LHCN-M2 (cell line): ENCODE results near the gene ZNF219. TPM values are rescaled to one million over a fixed set of nuclear protein-coding genes. Genes with fewer than 3 reads are reported as not detected.

Source experiments
- DNase-seq: peaks from one replicate; pipeline ENCODE4 v3.0.0-alpha.2; 2012; ENCODE audit warnings: low read depth
- polyA plus RNA-seq: library from polyadenylated mRNA; unstranded; fragments of >200 nt; gene quantifications from one replicate; pipeline ENCODE4 v1.2.1, GENCODE V29; 2012; ENCODE audit warnings: missing spikeins
- total RNA-seq: library from RNA; depleted of rRNA; stranded (reverse); fragments of >200 nt; gene quantifications from 2 replicates; pipeline ENCODE4 v1.2.3, GENCODE V29; 2014; rRNA removed

Gene ZNF219
- total RNA-seq: 18.3 and 19.1 TPM in 2 replicates
- 12.2 TPM for polyA plus RNA-seq

- peak; percentile 39 for DNase-seq
Observed at GRCh38 chr14:21098076-21098891, at the start of gene ZNF219. ZNF219 (minus strand) TSS chr14:21098655; CDS start chr14:21093591, 5,064 bp downstream.

GRCh38 chr14:21145437-21145836 lies 47.0 kb upstream of the ZNF219 start:
- no peak for DNase-seq

- no peak for DNase-seq
Observed at GRCh38 chr14:21142357-21142756, 43.9 kb upstream of the ZNF219 start.

DNA sequence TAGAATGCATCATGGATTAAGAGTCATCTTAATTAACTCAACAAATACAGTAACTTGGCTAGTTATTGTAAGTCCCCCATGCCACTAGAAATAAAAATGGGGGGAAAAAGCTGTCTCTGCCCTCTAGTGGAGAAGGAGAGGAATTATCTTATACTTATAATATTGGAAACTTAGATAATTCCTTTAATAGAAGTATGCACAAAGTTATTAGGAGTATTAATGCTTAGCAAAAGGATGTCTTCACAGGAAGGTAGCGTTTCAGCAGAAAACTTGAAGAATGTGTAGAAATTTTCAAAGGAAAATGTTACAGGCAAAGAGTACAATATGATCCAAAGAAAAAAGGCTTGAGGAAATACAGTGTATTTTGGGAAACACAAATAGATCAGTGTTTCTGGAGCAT lies 37.6 kb upstream of the ZNF219 start:
- peak; percentile 12 for DNase-seq

DNA sequence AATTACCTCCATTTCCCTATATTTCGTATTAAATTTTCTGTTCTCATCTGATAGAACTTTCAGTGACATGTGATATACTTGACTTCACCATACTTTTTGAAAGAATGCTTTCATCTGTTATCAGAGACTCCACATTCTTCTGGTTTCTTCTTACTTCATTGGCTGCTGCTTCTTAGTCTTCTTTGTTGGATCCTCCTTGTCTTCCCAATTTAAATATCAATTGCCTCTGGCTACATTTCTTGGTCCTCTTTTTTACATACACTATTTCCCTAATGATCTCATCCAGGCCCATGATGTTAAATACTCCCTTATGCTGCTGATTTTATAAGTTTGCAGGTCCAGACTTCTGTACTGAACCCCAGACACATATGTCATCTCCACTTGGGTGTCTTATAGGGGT lies 35.4 kb upstream of the ZNF219 start:
- no peak for DNase-seq

DNA sequence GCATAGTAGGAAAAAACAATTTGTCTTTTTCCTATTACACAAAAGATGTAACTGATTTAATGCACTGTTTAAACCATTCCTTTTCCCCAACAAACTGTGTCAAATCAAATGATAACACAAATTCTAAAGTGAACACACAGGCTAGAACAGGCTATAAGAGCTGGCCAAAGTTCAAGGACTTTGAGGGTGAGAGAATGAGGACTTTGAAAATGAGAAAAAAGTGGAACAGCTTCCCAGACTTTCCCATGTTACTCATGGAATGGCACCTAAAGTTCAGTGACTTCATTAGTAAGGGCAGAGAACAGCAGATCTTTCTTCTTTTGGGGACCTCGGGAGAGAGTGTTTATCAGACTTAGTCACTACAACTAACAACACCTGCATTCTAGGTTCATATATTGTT lies 25.0 kb upstream of the ZNF219 start:
- DNase-seq: no peak

- no peak for DNase-seq
Observed at GRCh38 chr14:21121122-21121521, 22.7 kb upstream of the ZNF219 start.

- DNase-seq: no peak
Observed at GRCh38 chr14:21120686-21121085, 22.2 kb upstream of the ZNF219 start.

GRCh38 chr14:21118933-21119332 lies 20.5 kb upstream of the ZNF219 start:
- no peak for DNase-seq

DNA sequence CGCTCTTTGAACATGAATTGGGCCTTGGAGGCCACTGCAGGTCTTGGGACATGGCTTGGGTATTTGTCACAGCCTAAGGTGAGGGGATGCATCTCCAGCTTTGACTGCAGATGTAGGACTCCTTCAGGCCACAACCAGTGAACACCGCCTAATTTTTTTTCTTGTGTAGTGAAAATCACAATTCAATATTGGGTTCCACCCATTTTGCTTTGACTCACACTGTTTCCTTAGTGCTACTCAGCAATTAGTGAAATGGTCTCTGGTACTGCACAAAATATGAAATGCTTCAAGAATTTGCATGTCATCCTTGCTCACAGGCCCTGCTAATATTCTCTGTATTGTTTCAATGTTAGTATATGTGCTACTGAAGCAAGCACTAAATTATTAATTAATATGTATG lies 14.9 kb upstream of the ZNF219 start:
- DNase-seq: no peak

GRCh38 chr14:21112255-21112654 lies 13.8 kb upstream of the ZNF219 start:
- DNase-seq: no peak

DNA sequence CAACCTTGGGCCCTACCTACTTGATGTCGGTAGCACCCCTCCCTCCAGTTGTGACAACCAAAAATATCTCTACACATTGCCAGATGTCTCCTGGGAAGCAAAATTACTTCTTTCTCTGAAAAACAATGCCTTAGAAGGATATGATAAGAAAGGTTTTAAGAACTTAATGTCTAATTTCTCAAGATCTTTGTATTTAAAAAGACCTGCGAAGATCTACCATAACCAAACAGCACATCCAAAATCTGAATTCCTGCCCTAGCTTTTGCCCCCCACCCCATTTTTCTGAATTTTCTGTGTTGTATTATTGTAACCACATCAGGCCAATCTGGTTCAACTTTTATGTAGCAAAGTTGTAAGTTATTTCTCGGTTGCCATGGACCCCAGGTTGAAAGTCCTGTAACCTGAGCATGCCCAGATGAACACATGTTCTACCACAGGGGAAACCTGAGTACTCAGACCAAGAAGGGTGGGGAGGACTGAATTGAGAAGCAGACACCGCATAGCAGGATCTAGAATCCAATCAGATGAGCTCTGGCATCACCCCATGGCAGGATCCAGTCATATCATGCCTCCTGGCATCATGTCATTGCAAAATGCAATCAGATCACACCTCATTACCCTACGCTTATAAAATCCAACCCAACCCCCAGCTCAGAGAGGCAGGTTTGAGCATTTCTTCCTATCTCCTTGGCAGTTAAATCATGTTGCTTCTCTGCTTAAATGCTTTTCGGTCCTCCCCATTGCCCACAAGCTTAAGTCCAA lies 11.1 kb upstream of the ZNF219 start:
- DNase-seq: peak; percentile 34

DNA sequence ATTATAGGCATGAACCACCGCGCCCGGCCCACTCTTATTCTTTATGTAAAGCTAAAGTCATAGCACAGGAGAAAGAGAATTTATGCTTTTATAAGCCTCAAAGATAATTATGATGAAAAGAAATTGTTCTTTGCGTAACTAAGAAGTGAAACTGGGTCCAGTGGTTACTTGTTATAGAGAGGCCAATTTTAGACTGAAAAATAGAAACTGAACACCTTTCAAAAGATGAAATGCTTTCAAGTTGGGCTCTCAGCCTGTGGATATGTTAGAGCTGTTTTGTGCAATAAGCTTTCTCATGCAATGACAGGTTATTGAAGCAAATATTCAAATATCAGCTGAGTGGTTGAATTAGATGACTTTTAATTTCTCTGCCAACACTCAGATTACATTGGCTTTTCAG lies 10.3 kb upstream of the ZNF219 start:
- no peak for DNase-seq

GRCh38 chr14:21107283-21107800 lies 8.9 kb upstream of the ZNF219 start:
- peak; percentile 45 for DNase-seq

GRCh38 chr14:21106498-21107282 lies 8.2 kb upstream of the ZNF219 start:
- DNase-seq: peak; percentile 74

GRCh38 chr14:21106176-21106497 lies 7.7 kb upstream of the ZNF219 start:
- DNase-seq: peak; percentile 66

GRCh38 chr14:21105095-21105494 lies 6.6 kb upstream of the ZNF219 start:
- no peak for DNase-seq

DNA sequence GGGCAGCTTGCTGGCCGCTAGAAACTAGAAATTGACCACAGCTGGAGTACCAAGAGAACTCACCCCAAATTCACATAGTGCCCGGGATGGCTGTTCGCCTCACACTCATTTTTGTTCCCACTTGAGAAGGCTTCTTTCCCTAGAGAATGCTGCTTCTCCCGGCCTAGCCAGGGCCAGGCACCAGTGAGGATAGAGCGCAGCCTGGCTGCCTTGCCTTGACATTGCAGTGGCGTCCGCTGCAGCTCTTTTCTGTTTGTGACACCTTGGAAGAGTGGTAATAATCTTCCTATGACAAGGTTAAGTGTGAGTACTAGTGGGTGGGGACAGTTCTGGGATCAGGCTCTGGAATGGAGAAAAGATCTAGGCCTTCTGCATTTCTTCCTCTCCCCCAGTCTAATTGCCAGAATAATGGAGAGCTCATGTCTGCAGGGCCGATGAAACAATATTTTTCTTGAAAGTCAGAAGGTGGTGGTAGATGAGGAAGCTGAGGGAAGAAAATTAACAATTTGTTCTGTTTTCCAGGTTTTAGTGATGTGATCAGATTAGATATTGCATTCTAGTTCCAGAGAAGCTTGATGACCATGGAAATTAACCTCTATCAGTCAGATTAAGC lies 6.1 kb upstream of the ZNF219 start:
- DNase-seq: peak; percentile 84

DNA sequence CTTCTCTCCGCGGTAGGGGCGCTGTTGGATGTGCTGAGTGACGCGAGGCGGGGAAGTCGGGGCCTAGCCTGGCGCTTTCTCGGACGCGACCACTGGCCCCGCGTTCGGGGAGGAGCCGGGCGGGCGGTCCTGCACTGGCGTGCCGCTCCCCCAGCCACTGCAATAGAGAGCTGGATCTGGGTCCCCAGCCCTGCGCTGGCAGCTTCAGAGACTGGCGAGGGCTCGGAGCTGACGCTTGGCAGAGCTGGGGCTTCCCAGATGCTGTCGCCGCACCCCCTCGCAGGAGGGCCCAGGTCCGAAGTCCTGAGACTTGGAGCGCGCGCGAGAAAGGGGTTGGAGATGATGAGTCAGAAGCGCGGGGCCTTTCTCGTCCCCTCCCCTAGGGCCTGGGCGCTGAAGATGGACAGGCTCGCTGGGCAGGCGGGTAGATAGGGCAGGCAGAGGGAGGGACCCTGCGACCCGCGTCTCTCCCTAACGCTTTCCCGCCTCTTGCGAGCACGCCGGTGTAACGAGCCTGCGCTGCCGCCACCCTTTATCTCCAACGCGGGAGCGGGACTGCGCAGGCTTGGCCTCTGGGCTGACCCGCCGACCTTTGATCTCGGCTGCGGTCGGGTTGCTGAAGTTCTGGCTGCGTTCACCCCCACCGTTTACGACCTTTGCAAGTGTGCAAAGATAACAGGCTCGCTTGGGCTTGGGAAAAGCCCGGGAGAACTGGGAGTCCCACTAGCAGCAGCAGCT lies 5.4 kb upstream of the ZNF219 start:
- peak; percentile 97 for DNase-seq

GRCh38 chr14:21103411-21103709 lies 4.9 kb upstream of the ZNF219 start:
- DNase-seq: no peak
